Measurements from ENCODE around the gene PCDH8.
"Not testable (repeated sequence)": the region's sequence is repeated elsewhere in the genome, so short reads cannot be mapped to it uniquely, and the experiment has no call there.

PCDH8 gene

DNA sequence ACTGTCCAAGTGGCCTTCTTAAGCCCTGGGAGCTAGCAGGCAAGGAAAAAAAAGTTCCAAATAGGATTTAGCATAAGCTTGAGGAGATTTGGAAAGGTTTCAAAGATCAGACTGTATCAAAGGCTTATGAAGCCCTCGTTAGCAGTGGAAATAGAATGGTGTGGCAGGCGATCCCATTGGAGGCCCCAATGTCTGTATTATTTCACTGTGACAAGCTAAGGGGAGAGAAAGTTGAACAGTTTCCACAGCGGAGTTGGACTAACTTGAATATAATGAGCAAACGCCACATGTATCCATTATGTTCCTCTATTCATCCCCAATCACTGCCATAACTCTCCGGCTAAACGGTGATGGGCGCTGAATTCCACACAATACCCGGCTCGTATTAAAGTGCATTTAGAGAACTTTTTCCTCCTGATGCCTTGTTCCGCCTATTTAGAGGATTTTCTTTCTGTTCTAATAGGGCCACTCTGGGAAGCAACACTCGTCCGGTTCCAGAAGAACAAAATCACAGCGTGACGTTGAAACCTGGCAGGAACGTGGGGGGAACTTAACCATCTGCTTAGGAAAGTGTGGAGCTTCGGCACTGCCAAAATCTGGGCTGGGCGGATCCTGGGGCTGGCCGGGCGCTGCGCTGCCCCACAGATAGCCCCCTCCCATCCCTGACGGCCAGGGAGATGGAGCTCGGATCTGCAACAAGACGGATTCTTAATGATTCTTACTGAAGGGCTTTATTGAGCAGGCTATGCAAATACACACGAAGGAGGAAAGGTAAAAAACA lies 1.0 kb upstream of the PCDH8 start:
- no peak for DNase-seq

DNA sequence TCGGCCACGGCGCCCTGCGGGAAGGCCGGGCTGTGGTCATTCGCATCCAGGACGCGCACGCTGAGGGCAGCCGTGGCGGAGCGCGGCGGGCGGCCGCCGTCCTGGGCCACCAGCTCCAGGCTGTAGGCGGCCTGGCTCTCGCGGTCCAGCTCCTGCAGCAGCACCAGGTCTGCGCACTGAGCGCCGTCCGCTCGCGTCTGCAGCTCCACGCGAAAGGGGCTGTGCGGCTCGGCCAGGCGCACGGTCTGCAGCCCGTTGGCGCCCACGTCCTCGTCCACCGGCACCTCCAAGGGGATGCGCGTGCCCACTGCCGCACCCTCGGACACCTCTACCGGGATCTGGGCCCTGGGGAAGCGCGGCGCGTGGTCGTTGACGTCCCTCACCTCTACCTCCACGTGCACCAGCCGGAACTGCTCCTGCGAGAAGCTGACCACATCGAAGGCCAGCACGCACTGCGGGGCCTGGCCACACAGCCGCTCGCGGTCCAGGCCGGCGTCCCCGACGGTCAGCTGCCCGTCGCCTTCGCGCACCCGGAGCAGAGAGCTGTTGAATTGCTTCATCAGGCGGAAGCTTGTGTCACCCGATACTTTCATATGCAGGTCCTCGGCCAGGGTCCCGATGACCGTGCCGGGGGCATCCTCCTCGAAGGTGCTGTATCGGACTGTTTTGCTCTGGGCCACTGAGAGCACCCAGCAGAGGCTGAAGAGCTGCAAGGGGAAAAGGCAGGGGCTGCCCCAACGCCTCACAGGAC lies 583 bp downstream of the PCDH8 start:
- DNase-seq, result no peak

DNA sequence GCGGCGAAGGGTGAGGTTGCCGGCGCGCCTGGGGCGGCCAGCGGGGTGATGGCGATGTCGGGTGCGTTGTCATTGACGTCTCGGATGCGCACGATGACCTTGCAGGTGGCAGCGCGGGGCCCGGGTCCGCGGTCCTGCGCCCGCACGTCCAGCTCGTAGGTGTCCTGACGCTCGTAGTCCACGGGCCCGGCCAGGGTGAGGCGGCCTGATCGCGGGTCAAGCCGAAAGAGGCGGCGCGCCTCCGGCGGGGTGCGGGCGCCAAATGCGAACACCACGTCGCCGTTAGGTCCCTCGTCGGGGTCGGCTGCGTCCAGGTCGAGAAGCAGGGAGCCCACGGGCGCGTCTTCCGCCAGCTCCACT lies 1.1 kb downstream of the PCDH8 start:
- DNase-seq, result no peak

DNA sequence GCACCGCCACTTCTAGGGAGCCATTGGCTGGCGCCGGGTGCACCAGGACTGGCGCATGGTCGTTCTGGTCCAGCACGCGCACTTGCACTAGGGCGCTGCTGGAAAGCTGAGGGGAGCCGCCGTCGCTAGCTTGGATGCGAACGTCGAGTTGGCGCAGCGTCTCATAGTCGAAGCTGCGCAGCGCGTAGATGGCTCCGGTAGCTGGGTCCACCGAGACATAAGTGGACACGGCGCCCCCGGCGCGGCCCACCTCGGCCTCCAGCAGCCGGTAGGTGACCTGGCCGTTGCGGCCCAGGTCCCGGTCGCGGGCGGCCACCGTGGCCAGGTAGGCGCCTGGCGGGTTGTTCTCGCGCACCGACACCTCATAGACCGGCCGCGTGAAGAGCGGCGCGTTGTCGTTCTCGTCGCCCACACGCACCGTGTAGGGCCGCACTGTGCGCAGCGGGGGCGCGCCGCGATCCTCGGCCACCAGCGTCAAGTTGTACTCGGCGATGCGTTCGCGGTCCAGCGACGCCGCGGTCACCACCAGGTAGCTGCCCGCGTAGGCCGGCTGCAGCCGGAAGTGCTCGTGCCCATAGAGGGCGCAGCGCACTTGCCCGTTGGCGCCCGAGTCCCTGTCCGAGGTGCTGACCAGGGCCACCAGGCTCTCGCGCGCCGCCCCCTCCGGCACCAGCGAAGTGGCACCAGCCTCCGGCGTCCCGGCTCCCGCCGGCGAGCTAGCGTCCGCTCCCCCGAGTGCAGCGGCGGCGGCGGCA lies 1.7 kb downstream of the PCDH8 start:
- no peak for DNase-seq

DNA sequence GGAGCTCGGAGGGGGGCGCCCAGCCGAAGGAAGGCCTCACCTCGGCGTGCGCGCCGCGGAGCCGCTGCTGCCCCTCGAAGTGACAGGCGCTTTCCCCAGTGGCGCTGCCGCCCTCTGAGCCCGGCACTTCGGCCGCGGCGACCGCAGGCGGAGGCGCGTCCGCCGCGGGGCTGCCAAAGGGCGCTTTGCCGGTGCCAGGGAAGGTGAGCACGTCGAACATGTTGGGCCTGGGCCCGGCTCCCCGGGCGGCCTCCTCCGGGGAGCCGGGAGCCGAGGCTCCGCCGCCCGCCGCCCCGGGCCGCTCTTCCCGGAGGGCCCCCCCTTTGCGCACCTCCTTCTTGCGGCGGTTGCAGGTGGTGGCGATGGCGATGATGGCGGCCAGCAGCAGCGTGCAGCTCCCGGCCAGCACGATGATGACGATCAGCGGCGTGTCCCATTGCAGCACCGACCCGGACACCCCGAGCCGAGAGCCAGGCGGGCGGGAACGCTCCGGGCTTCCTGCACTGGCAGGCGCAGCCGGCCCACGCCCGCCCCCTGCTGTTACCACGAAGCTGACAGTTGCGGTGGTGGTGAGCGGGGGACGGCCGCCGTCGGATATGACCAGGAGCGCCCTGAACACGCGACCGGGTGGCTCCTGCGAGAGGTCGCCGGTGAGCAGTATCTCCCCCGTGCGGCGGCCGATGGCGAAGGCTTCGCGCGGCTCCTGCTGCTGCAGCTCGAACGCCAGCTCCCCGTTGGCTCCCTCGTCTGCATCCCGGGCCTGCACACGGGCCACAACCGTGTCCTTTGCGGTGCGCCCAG lies 2.5 kb downstream of the PCDH8 start:
- DNase-seq, result no peak

DNA sequence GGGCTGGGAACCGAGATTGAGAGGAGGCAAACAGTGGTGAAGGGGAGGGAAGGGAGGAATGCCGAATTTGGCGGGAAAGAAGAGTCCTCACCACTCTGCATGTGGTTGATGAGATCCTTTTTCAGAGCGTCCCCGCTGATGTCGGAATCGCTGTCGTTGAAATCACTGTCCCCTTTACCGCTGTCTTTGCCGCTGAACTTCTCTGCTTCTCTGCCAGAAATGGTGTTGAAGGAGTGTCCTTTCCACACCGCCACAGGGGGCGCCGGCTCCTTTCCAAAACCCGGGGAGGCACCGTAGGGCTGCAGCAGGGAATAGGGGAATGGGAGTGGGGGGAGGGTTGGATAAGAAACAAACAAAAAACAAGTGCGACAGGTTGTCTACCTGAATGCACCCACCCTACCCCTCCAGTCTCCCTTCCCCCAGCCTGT lies 3.1 kb downstream of the PCDH8 start:
- no peak for DNase-seq

DNA sequence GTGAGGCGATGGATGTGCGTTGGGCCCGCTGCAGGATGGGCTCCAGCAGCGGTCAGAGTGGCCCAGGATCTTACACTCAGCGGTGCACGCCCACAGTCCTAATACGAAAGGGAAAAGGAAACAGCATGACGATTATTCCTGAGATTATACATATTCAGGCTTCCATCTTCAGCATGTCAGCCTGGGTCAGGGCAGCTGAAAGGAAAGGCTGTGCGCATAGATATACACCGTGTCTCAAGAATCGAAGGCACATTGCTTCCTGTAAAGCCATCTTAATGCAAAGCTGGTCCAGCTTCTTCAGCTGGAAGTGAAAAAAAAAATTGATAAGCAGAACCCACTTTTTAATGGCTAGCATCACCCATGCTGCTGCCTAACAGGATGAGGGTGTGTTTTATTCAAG lies 3.6 kb downstream of the PCDH8 start:
- DNase-seq, result no peak

DNA sequence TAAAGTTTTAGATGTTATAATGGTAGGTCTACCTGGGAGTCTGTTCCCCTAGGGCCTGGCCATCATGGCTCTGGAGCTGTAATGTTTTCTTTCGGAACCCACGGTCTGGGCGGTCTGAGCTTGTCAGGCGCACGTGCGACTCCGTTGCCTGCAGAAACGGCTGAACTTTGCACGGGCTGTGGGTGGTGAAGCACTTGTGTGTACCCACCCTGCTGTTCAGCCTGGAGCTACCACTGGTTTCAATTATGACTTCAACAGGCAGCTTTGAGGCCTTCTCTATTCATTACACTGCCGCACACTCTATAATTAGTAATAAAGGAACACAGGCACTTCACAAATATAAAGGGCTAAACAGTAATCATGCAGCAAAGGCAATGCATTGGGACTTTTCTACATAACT lies 6.0 kb downstream of the PCDH8 start:
- DNase-seq, result no peak

DNA sequence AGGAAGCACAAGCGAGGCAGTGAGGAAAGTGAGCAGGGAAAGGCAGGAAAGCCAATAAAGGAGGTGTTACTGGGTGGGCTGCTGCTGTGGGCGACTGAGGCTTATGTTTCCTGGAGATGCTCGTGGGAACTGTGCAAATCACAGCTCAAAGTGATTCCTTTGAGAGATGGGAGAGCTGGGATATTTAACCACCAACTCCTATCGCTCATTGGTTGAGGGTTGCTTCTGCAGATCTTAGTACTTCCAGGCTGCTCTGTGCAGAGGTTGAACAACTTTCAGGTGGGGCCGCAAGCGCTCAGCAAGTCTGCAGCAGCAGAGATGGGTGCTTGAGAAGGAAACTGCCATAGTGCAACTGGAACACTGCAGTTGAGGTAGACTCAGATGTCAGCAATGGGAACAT lies 8.4 kb downstream of the PCDH8 start:
- no peak for DNase-seq

DNA sequence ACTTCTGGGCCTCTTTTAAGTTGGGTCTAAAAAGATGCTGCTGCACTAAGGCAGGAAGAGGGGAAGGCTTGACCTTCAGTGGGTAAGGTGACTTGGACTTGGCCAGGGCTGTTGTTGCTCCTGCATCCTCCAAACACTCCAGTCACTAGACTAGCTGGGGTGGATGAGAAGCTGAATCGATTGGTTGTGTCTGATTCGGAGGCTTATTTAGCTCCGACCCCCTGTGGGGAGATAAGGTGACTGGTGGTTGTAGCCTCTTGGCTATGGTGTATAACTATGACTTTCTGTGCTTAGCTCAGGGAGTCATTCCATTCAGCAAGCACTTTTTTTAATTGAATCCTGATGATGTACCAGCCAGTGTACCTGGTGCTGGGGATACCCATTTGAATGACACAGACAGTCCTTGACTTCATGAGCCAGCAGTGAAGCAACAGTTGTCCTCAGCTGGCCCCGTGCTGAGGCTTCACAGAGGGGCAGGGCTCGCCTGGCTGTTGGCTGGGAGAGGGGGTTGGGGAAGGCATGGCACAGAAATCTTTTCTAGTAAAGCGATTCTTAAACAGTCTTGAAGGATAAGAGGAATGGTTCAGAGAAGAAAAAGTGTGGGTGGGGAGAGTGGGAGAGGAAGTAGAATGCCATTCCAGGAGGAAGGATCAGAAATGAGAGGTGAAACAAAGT lies 9.9 kb downstream of the PCDH8 start:
- DNase-seq, result no peak

DNA sequence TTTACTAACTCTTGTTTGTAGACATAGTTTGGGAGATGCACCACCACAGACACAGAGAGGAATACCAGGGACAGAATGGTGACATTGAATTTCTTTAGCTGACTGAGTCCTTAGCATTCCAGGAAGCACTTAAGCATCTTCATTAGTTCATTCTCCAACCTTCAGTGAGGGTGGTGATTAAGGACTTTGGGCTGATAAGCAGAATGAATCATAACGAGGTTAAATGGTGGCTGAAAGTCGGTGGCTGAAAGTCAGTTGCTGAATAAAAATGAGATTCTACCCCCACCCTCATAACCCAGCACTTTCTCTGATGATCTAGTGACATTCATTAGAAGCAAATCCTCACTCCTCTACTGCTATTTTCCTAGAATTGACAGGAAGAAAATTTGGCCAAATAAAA lies 10.6 kb downstream of the PCDH8 start:
- DNase-seq, result no peak

DNA sequence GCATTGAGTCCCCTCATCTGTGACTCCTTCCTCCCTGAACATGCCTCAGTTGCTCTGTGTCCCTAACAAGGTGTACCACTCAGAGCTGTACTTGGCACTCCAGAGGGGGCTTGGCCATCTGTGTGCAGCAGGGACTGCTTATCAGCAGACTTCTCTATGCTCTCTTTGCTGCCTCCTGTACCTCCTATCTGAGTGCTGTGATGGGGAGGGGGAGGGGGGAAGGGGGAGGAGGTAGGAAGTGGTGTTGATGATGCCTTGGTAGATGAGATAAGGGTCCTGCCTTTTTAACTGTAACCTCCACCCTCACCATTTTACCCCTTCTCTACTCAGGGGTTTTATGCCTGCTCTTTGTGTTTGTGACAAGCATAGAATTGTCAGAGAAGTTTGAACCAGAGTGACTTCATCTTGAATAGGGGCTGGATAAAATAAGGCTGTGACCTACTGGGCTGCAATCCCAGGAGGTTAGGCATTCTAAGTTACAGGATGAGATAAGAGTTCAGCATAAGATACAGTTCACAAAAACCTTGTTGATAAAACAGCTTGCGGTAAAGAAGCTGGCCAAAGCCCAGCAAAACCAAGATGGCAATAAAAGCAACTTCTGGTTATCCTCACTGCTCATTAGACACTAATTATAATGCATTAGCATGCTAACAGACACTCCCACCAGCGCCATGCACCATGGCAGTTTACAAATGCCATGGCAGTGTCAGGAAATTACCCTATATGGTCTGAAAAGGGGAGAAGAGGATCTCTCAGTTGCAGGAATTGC lies 13.2 kb downstream of the PCDH8 start:
- DNase-seq, result no peak

DNA sequence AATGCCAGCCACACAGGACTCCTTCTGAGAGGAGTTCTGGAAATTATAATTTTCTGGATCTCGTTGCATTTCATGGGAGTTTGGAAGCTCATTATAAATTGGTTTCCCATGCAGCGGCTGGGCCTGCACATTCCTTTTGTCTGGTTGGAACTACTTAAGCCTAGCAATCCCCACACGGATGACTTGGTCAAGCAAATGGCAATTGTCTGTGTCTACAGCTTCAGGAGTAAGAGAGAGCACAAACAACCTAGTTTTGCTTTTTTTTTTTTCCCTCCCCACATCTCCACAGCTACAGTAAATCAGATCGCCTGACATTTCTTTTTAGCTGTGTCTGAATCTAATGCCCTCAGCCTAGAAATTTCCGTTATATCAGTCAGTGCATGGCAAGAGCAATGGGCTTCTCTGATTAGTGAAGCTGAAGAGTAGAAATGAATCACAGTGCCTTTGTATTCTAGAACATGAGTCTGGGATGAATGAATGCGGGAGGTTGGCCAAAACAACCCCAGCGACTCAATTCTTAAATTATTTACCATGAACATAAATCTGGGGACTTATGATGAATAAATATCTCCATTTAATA lies 15.1 kb downstream of the PCDH8 start:
- DNase-seq, result no peak

DNA sequence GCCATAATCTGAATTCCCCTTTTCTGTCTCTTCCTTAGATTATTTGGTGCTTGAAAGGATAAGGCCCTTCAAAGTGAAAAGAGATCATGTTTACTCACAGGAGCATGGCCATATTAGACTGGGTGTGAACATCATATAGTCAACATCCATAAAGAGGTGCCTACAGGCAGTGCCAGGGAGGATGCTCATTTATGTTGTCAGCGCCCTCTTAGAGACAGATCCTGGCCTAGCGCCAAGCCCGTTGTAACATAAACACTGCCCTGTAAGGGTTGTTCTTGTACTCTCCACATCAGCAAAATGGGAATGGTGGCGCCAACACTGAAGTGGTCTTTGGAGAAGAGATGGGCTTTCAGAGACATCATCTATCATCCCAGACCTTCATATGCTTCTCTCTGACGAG lies 16.1 kb downstream of the PCDH8 start:
- DNase-seq, result no peak

DNA sequence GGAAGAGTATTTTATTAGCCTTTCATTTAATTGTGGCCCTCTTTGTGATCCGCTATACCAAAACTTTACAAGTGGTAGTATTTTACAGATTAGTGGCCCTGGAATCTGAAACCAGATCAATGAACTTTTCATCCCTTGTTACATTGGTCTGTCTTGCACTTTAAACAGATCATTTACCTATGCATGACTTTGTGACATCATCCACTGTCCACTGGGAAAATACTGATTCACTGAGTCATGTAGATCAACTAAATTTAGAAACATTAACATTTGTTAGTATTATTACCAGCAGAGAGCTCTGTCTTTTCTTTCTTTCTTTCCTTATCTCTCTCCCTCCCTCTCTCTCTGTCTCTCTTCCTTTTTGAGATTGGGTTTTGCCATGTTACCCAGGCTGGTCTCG lies 17.5 kb downstream of the PCDH8 start:
- DNase-seq, result no peak

DNA sequence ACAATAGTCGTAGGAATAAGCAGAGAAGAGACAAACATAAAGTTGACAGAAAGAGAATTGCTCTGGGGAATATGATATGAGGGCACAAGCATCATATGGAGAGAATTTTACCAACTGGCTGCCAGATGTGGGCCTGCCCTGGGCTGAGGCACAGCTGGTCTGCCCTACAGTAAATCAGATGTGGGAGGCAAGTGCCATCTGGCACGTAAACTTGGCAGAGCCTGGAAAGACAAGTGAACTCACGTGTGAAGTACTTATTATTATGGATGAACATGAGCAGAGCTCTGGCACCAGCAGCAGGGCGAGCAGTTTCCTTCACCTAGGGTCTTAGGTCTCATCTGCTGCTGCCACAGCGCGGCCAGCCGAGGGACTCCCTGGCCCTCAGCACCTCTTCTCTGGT lies 20.6 kb downstream of the PCDH8 start:
- no peak for DNase-seq

DNA sequence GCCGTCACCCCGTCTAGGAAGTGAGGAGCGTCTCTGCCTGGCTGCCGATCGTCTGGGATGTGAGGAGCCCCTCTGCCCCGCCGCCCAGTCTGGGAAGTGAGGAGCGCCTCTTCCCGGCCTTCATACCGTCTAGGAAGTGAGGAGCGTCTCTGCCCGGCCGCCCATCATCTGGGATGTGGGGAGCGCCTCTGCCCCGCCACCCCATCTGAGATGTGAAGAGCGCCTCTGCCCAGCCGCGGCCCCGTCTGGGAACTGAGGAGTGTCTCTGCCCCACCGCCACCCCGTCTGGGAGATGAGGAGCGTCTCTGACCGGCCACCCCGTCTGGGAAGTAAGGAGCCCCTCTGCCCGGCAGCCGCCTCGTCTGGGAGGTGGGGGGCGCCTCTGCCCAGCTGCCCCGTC lies 30.6 kb downstream of the PCDH8 start:
- not testable (repeated sequence) for DNase-seq

DNA sequence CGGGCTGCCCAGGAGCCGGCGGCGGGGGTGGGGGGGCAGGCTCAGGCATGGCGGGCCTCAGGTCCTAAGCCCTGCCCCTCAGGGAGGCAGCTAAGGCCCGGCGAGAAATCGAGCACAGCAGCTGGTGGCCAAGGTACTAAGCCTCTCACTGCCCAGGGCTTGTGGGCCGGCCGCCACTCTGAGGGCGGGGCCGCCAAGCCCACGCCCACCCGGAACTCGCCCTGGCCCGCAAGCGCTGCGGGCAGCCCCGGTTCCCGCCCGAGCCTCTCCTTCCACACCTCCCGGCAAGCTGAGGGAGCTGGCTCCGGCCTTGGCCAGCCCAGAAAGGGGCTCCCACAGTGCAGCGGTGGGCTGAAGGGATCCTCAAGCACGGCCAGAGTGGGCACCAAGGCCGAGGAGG lies 33.1 kb downstream of the PCDH8 start:
- no peak for DNase-seq

DNA sequence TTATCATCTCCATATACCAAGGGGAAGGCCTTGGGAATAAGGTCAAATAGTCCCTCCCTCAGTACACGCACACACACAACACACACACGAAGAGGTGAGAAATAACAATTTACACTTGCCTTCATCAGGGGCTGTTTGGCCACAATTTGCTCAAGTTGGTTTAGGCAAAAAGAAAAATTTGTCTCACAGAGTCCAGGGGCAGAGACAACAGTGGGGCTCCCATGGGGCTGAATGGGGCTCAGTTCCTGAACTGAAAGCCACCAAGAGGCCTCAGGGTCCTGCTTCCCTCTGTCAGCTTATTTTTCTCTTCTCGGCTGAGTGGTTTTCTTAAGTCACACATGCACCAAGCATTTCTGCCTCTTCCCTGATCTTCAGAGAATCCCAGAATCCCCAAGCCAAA lies 35.5 kb downstream of the PCDH8 start:
- no peak for DNase-seq

DNA sequence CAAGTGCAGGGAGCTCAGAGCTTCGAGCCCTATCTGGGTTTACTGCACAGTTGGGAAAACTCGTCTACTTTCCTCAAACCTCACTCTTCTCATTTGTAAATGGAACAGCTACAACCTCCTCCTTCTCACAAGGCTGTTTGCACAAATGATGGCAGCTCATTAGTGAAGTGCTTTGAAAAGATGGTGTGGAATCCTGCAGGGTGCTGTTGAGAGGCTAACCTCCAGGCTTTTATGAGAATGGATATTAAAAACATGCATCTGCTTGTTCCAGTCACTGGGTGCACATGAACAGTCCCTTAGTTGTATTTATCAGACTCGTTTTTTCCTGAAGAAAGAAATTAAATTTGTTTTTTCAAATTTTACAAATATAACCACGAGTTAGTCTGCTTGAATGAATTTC lies 36.6 kb downstream of the PCDH8 start:
- no peak for DNase-seq

DNA sequence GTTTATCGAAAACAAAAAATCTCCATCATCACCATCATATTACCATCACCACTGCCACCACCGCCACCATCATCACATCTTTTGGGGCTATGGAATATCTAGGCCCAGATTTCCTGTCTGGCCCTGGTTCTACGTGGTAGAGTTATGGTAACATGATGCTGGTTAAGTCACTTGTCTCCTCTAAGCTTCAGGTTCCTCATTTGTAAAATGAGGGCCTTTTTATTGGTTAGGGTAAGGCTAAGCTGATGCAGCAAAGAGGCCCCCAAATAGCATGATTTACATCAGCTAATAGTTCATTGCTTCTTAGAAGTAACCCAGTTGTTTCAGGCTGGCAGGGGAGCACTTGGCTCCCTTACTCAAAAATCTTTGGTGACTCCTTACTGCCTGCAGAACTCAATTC lies 37.9 kb downstream of the PCDH8 start:
- no peak for DNase-seq

Measured in T1000 (cell line).